ENCODE results near the gene TNS3. TPM values are rescaled to one million over a fixed set of nuclear protein-coding genes. Genes with fewer than 3 reads are reported as not detected.

TNS3 gene
- total and polyA plus RNA-seq, 2 of the 13 experiments (the other 11 are each of a cell fraction or from before 2014, with no cell fraction given), result 52.9 to 55.7 TPM

DNA sequence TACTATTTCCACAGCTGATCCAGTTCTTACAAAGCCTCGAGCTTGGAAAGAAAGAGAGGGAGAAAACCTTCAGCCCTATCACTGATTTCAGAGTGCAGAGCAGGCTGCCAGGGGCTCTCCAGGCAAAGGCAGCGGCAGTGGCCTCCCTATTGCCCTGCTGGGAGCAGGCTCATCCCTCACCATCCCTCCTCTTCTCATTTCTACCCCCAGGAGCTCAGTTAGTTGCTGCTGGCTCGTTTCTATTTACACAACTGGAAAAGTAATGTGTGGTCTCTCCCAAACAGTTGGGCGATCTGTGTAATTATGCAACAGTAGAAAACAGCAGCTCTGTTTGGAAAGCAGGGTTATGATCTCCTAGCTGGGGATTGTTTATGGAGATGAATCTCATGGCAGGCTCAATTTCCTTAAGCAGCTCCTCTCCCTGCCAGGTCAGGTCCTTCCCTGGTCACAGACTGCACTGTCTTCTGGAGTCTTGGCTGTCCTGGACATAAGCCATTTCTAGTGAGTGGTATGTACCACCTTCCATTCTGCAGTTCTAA is 28.7 kb upstream of the TNS3 start (continued):
- TF ChIP-seq, protein P1, sequence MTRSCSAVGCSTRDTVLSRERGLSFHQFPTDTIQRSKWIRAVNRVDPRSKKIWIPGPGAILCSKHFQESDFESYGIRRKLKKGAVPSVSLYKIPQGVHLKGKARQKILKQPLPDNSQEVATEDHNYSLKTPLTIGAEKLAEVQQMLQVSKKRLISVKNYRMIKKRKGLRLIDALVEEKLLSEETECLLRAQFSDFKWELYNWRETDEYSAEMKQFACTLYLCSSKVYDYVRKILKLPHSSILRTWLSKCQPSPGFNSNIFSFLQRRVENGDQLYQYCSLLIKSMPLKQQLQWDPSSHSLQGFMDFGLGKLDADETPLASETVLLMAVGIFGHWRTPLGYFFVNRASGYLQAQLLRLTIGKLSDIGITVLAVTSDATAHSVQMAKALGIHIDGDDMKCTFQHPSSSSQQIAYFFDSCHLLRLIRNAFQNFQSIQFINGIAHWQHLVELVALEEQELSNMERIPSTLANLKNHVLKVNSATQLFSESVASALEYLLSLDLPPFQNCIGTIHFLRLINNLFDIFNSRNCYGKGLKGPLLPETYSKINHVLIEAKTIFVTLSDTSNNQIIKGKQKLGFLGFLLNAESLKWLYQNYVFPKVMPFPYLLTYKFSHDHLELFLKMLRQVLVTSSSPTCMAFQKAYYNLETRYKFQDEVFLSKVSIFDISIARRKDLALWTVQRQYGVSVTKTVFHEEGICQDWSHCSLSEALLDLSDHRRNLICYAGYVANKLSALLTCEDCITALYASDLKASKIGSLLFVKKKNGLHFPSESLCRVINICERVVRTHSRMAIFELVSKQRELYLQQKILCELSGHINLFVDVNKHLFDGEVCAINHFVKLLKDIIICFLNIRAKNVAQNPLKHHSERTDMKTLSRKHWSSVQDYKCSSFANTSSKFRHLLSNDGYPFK (CRISPR knock-in tag; IDR thresholded peaks at IDR 0.05; ENCODE audit: borderline replicate concordance), result no peak
- TF ChIP-seq ZSCAN29 (CRISPR knock-in tag; conservative IDR thresholded peaks at IDR 0.05) (0 out of 2 replicates have a peak, but pooled peaks have one; percentile 29), SIN3B (IDR thresholded peaks at IDR 0.05; ENCODE audit: low read length) (no peak), CEBPG (CRISPR knock-in tag; IDR thresholded peaks at IDR 0.05) (peak; percentile 87), HMGA1 (CRISPR knock-in tag; conservative IDR thresholded peaks at IDR 0.05) (no peak), ZNF772 (CRISPR knock-in tag; IDR thresholded peaks at IDR 0.05) (peak; percentile 59; the same call in 1 of the 2 replicates), TCF12 (IDR thresholded peaks at IDR 0.05) (no peak), TCF12 (CRISPR knock-in tag; IDR thresholded peaks at IDR 0.05) (no peak), SMYD3 (CRISPR knock-in tag; IDR thresholded peaks at IDR 0.05) (peak; percentile 17; the same call in 1 of the 2 replicates), SIX1 (CRISPR knock-in tag; IDR thresholded peaks at IDR 0.05; ENCODE audit: borderline replicate concordance) (peak; percentile 19; the same call in 1 of the 2 replicates), ZNF180 (CRISPR knock-in tag; IDR thresholded peaks at IDR 0.05; ENCODE audit: borderline replicate concordance, low read depth) (no peak), ZNF614 (CRISPR knock-in tag; IDR thresholded peaks at IDR 0.05; ENCODE audit: borderline replicate concordance) (peak; percentile 52; the same call in 1 of the 2 replicates), ZNF644 (CRISPR knock-in tag; IDR thresholded peaks at IDR 0.05; ENCODE audit: low read depth) (peak; percentile 62; the same call in 1 of the 2 replicates), ASH2L (IDR thresholded peaks at IDR 0.05; ENCODE audit: insufficient read length, low read depth, low read length) (peak; percentile 9), ZNF841 (CRISPR knock-in tag; IDR thresholded peaks at IDR 0.05; ENCODE audit: borderline replicate concordance) (no peak), KLF16 (CRISPR knock-in tag; IDR thresholded peaks at IDR 0.05) (peak in 1 of 2 experiments; percentile 72; a peak in 1 of 4 replicates), PHF8 (CRISPR knock-in tag; IDR thresholded peaks at IDR 0.05) (no peak), GATAD1 (CRISPR knock-in tag; IDR thresholded peaks at IDR 0.05) (no peak)
- TF ChIP-seq, protein P2, sequence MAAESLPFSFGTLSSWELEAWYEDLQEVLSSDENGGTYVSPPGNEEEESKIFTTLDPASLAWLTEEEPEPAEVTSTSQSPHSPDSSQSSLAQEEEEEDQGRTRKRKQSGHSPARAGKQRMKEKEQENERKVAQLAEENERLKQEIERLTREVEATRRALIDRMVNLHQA (CRISPR knock-in tag; IDR thresholded peaks at IDR 0.05), result no peak
- TF ChIP-seq, protein P3, sequence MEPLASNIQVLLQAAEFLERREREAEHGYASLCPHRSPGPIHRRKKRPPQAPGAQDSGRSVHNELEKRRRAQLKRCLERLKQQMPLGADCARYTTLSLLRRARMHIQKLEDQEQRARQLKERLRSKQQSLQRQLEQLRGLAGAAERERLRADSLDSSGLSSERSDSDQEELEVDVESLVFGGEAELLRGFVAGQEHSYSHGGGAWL (CRISPR knock-in tag; IDR thresholded peaks at IDR 0.05), result no peak
- TF ChIP-seq, protein P4, sequence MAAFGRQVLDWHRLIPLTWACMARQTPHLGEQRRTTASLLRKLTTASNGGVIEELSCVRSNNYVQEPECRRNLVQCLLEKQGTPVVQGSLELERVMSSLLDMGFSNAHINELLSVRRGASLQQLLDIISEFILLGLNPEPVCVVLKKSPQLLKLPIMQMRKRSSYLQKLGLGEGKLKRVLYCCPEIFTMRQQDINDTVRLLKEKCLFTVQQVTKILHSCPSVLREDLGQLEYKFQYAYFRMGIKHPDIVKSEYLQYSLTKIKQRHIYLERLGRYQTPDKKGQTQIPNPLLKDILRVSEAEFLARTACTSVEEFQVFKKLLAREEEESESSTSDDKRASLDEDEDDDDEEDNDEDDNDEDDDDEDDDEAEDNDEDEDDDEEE (CRISPR knock-in tag; IDR thresholded peaks at IDR 0.05), result no peak
- TF ChIP-seq, protein P5, sequence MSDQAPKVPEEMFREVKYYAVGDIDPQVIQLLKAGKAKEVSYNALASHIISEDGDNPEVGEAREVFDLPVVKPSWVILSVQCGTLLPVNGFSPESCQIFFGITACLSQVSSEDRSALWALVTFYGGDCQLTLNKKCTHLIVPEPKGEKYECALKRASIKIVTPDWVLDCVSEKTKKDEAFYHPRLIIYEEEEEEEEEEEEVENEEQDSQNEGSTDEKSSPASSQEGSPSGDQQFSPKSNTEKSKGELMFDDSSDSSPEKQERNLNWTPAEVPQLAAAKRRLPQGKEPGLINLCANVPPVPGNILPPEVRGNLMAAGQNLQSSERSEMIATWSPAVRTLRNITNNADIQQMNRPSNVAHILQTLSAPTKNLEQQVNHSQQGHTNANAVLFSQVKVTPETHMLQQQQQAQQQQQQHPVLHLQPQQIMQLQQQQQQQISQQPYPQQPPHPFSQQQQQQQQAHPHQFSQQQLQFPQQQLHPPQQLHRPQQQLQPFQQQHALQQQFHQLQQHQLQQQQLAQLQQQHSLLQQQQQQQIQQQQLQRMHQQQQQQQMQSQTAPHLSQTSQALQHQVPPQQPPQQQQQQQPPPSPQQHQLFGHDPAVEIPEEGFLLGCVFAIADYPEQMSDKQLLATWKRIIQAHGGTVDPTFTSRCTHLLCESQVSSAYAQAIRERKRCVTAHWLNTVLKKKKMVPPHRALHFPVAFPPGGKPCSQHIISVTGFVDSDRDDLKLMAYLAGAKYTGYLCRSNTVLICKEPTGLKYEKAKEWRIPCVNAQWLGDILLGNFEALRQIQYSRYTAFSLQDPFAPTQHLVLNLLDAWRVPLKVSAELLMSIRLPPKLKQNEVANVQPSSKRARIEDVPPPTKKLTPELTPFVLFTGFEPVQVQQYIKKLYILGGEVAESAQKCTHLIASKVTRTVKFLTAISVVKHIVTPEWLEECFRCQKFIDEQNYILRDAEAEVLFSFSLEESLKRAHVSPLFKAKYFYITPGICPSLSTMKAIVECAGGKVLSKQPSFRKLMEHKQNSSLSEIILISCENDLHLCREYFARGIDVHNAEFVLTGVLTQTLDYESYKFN (CRISPR knock-in tag; conservative IDR thresholded peaks at IDR 0.05), result peak; percentile 55

Measured in HepG2 (cell line).